Esophagus squamous epithelium (tissue), 4 donors: ENCODE results near the gene MED8.

Experiments
- POLR2A ChIP-seq, 4 donors: fragments of 450-650 bp; IDR thresholded peaks; one replicate each; pipeline ENCODE4 v1.6.1; 2017; ENCODE audit warnings: antibody characterized with exemption in 4 of 4, mild to moderate bottlenecking in 4 of 4, moderate library complexity in 3 of 4
- TF ChIP-seq, protein P1 (sequence below), 6 experiments: fragments of 450-650 bp in 4 of 6; fragments of 200-600 bp in 2 of 6; sonication (generic) in 2 of 6; IDR thresholded peaks; one replicate each; pipeline ENCODE4 v1.5.1; 2016 to 2019; ENCODE audit warnings: antibody characterized with exemption in 6 of 6, mild to moderate bottlenecking in 4 of 6, moderate library complexity in 4 of 6

DNA sequence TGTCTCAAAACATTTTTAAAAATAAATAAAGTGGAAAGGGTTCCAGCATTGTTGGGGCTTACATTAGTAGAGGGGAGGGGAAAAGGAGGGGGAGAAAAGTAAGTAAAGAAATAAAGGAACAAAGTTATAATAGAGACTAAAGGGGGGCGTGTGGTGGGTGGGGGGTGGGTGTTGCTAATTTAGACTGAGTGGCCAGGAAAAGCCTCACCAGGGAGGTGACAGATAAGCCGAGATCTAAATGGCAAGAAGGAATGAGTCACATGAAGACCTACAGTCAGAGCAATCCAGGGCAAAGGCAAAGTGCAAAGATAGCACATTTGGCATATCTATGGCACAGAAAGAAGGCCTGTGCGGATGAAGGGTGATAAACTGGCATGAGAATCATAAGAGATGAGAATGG, 44.5 kb downstream of the MED8 start:
- no peak for TF ChIP-seq POLR2A (IDR thresholded peaks at IDR 0.05)
- TF ChIP-seq, protein P1, sequence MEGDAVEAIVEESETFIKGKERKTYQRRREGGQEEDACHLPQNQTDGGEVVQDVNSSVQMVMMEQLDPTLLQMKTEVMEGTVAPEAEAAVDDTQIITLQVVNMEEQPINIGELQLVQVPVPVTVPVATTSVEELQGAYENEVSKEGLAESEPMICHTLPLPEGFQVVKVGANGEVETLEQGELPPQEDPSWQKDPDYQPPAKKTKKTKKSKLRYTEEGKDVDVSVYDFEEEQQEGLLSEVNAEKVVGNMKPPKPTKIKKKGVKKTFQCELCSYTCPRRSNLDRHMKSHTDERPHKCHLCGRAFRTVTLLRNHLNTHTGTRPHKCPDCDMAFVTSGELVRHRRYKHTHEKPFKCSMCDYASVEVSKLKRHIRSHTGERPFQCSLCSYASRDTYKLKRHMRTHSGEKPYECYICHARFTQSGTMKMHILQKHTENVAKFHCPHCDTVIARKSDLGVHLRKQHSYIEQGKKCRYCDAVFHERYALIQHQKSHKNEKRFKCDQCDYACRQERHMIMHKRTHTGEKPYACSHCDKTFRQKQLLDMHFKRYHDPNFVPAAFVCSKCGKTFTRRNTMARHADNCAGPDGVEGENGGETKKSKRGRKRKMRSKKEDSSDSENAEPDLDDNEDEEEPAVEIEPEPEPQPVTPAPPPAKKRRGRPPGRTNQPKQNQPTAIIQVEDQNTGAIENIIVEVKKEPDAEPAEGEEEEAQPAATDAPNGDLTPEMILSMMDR (IDR thresholded peaks at IDR 0.05), result no peak
